ENCODE data around the gene NOM1. TPM values are rescaled to one million over a fixed set of nuclear protein-coding genes. Genes with fewer than 3 reads are reported as not detected.

Gene NOM1
- total RNA-seq, 2 experiments from 2014 or later: 25.5 to 27.6 TPM

GRCh38 chr7:157004521-157005455, 55.3 kb downstream of the NOM1 start:
- intact Hi-C loops (cut with DNase I, micrococcal nuclease): no loop called here
- ATAC-seq (ENCODE audit: poor library complexity): no peak
- CTCF ChIA-PET: no interaction called here

GRCh38 chr7:157005456-157006204, 56.1 kb downstream of the NOM1 start:
- Histone ChIP-seq H3K4me3 (ENCODE audit: low read length) (no peak overlapping the region), H3K27ac (ENCODE audit: low read depth in 1 of 2, low read length in 2 of 2) (no peak overlapping the region), H3K27me3 (ENCODE audit: control insufficient read depth in 1 of 2, insufficient read depth in 2 of 2, low read length in 2 of 2) (peaks cover 73 to 81% of the 10 kb centered on the region in 2 experiments), H3K36me3 (ENCODE audit: insufficient read depth, low read length) (no peaks in the 10 kb centered on the region), H3K9me3 (ENCODE audit: control insufficient read depth in 1 of 2, insufficient read depth in 1 of 2, low read length in 2 of 2) (peaks cover 0 to 47% of the 10 kb centered on the region in 2 experiments), H3K4me1 (ENCODE audit: insufficient read depth, low read length) (peaks cover 23% of the 10 kb centered on the region)
- no peaks in the 10 kb centered on the region for H3K9me3 Mint-ChIP-seq
- H3K36me3 Mint-ChIP-seq (ENCODE audit: low read depth): no peaks in the 10 kb centered on the region
- peaks cover 23% of the 10 kb centered on the region for H3K4me1 Mint-ChIP-seq (ENCODE audit: low read depth)
- intact Hi-C loops (cut with DNase I, micrococcal nuclease): no loop called here
- H3K4me3 Mint-ChIP-seq: no peak overlapping the region
- ChIA-PET POLR2A (no interaction called here), CTCF (no interaction called here)
- ATAC-seq (ENCODE audit: poor library complexity): no peak
- peak in 1 of 14 experiments; percentile 10 for DNase-seq
- H3K27ac Mint-ChIP-seq: no peak overlapping the region
- no peak for TF ChIP-seq CTCF (IDR thresholded peaks at IDR 0.05)
- peaks cover 66% of the 10 kb centered on the region for H3K27me3 Mint-ChIP-seq

More at GRCh38 chr7:157004521-157005455, 55.3 kb downstream of the NOM1 start:
- no peak for TF ChIP-seq CTCF (IDR thresholded peaks at IDR 0.05)
- DNase-seq: no peak
- H3K27me3 Mint-ChIP-seq: peaks cover 73% of the 10 kb centered on the region
- H3K4me3 Mint-ChIP-seq: peak overlapping the region; percentile 38
- POLR2A ChIA-PET: no interaction called here
- peaks cover 0 to 47% of the 10 kb centered on the region in 2 experiments for H3K9me3 ChIP-seq (ENCODE audit: control insufficient read depth in 1 of 2, insufficient read depth in 1 of 2, low read length in 2 of 2)
- no peak overlapping the region for H3K27ac Mint-ChIP-seq
- peaks cover 25% of the 10 kb centered on the region for H3K4me1 Mint-ChIP-seq (ENCODE audit: low read depth)
- H3K9me3 Mint-ChIP-seq: no peaks in the 10 kb centered on the region
- H3K27ac ChIP-seq (ENCODE audit: low read depth in 1 of 2, low read length in 2 of 2): no peak overlapping the region
- peaks cover 78 to 81% of the 10 kb centered on the region in 2 experiments for H3K27me3 ChIP-seq (ENCODE audit: control insufficient read depth in 1 of 2, insufficient read depth in 2 of 2, low read length in 2 of 2)
- no peaks in the 10 kb centered on the region for H3K36me3 ChIP-seq (ENCODE audit: insufficient read depth, low read length)
- H3K4me3 ChIP-seq (ENCODE audit: low read length): no peak overlapping the region
- H3K4me1 ChIP-seq (ENCODE audit: insufficient read depth, low read length): peaks cover 28% of the 10 kb centered on the region
- no peaks in the 10 kb centered on the region for H3K36me3 Mint-ChIP-seq (ENCODE audit: low read depth)

- H3K9me3 ChIP-seq (ENCODE audit: control insufficient read depth in 1 of 2, insufficient read depth in 1 of 2, low read length in 2 of 2): peaks cover 0 to 48% of the 10 kb centered on the region in 2 experiments
- no peaks in the 10 kb centered on the region for H3K9me3 Mint-ChIP-seq
- ATAC-seq (ENCODE audit: poor library complexity) (no peak), DNase-seq (no peak)
- peaks cover 63% of the 10 kb centered on the region for H3K27me3 Mint-ChIP-seq
- H3K27ac Mint-ChIP-seq: no peak overlapping the region
- H3K4me1 Mint-ChIP-seq (ENCODE audit: low read depth): peaks cover 17% of the 10 kb centered on the region
- ChIA-PET CTCF (no interaction called here), POLR2A (no interaction called here)
- no peak overlapping the region for H3K4me3 Mint-ChIP-seq
- no peak for TF ChIP-seq CTCF (IDR thresholded peaks at IDR 0.05)
- H3K4me1 ChIP-seq (ENCODE audit: insufficient read depth, low read length): peaks cover 25% of the 10 kb centered on the region
- peaks cover 70 to 77% of the 10 kb centered on the region in 2 experiments for H3K27me3 ChIP-seq (ENCODE audit: control insufficient read depth in 1 of 2, insufficient read depth in 2 of 2, low read length in 2 of 2)
- H3K36me3 ChIP-seq (ENCODE audit: insufficient read depth, low read length): no peaks in the 10 kb centered on the region
- no peaks in the 10 kb centered on the region for H3K36me3 Mint-ChIP-seq (ENCODE audit: low read depth)
- intact Hi-C loops (cut with DNase I, micrococcal nuclease): no loop called here
- H3K27ac ChIP-seq (ENCODE audit: low read depth in 1 of 2, low read length in 2 of 2): no peak overlapping the region
- H3K4me3 ChIP-seq (ENCODE audit: low read length): no peak overlapping the region
Observed at GRCh38 chr7:157006205-157006747, 56.8 kb downstream of the NOM1 start.
